Right renal pelvis (tissue), 4 donors: ENCODE results near the gene TANGO6. TPM values are rescaled to one million over a fixed set of nuclear protein-coding genes. Genes with fewer than 3 reads are reported as not detected.
"Not testable (repeated sequence)": the region's sequence is repeated elsewhere in the genome, so short reads cannot be mapped to it uniquely, and the experiment has no call there.

Experiments used
- DNase-seq, 4 donors: peaks; one replicate each; pipeline ENCODE4 v3.0.0-alpha.2; 2013; ENCODE audit warnings: low read depth in 4 of 4, low spot score in 3 of 4, missing footprints in 1 of 4
- polyA plus RNA-seq, 4 donors: library from polyadenylated mRNA; unstranded; fragments of 120-200 nt; gene quantifications; one replicate each; pipeline ENCODE4 v1.2.1, GENCODE V29; 2013; ENCODE audit not compliant: insufficient read length in 4 of 4

The TANGO6 gene
- polyA plus RNA-seq, 4 donors: 6.1 to 8.0 (median 7.9) TPM

- DNase-seq: no peak
Observed at GRCh38 chr16:68954911-68955635, 111.7 kb downstream of the TANGO6 start.

- no peak for DNase-seq
Observed at GRCh38 chr16:68960910-68961309, 117.6 kb downstream of the TANGO6 start.

- no peak for DNase-seq
Observed at GRCh38 chr16:68961778-68962402, 118.6 kb downstream of the TANGO6 start.

- no peak for DNase-seq
Observed at GRCh38 chr16:68969338-68969737, 126.0 kb downstream of the TANGO6 start.

- no peak for DNase-seq
Observed at GRCh38 chr16:68972013-68972412, 128.7 kb downstream of the TANGO6 start.

DNA sequence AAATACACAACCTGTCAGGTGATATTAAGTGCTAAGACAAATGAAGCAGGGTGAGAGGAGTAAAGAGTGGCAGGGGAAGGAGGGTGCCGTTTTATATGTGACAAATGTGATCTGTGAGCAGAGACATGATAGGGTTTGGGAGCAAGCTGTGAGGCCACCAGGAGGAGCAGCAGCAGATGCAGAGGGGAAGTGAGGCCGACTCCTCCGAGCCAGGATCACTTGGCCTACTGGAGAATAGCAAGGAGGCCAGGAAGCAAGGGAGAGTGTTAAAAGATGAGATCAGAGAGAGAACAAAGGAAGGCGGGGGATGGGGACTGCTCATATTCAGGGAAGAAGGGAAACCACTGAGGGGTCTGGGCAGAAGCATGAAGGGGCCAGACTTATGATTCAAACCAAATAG is 129.4 kb downstream of the TANGO6 start:
- DNase-seq: no peak

DNA sequence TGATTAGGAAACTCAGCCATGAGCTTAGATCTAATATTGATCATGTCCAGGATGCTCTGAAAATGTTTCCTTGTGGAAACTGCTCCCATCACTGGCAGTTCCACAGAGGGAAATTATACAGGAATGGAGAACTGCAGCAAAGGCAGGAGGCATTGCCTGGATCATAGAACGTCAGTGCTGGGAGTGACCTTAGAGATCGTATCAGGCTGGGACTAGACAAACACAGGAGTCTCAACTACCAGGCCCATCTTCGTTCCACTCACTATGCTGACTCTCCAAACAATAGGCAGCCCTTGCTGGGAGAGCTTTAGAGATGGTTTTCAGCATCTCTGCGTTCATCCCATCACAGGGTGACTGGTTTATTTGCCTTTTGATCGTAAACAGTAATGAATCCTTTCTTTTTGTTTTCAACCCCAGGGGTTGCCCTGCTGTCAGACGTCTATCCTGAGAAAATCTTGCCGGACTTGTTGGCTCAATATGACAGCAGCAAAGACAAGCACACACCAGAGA is 130.3 kb downstream of the TANGO6 start:
- DNase-seq: no peak

- DNase-seq: no peak
Observed at GRCh38 chr16:68978303-68978954, 135.1 kb downstream of the TANGO6 start.

- no peak for DNase-seq
Observed at GRCh38 chr16:68980695-68981315, 137.5 kb downstream of the TANGO6 start.

- DNase-seq: no peak
Observed at GRCh38 chr16:68981971-68982370, 138.6 kb downstream of the TANGO6 start.

DNA sequence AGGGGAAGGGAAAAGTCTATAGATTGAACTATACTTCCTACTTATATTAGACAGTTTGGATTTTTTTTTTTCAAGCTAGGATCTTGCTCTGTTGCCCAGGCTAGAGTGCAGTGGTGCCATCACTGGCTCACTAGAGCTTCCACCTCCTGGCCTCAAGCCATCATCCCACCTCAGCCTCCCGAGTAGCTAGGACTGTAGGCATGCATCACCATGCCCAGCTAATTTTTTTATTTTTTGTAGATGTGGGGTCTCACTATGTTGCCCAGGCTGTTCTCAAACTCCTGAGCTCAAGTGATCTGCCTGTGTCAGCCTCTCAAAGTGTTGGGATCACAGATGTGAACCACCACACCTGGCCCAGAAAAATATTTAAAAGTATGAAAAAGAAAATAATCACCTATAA is 141.1 kb downstream of the TANGO6 start:
- no peak for DNase-seq

- no peak for DNase-seq
Observed at GRCh38 chr16:68985268-68985667, 141.9 kb downstream of the TANGO6 start.

DNA sequence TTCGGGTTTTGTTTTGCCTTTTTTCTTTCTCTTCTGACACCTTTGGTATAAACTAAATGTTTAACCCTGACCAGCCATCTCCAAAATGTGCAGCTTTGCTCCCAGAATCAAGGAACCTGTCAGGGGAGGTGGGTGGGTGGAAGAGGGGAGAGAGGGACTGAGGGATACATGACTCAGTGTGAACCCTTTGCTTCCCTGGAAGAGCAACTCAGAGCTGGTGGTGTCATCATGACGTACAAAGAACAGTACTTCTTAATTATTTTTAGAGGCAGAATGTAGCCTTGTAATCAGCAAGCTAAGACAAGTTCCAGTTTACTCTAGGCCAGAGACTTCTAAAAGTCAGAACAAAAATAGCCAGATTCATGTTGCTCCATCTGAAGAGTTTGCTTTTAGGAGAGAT is 142.5 kb downstream of the TANGO6 start:
- no peak for DNase-seq

GRCh38 chr16:68987734-68988457 is 144.6 kb downstream of the TANGO6 start:
- no peak for DNase-seq

GRCh38 chr16:68990172-68990845 is 147.0 kb downstream of the TANGO6 start:
- not testable (repeated sequence) for DNase-seq

- DNase-seq: no peak
Observed at GRCh38 chr16:68991075-68991474, 147.7 kb downstream of the TANGO6 start.

DNA sequence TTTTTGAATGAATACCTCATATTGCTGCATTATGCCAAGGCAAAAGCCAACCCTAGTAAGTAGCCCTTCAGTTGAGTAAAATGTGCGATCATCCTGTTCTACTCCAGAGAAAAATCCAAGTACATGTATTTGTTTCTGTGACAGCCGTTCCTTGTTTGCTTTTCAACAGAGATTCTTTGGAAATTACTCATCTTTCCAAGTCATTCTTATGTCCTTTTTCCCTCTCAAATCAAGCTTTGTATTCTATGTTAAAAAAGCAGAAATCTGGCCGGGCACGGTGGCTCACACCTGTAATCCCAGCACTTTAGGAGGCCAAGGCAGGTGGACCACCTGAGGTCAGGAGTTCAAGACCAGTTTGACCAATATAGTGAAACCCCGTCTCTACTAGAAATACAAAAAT is 149.2 kb downstream of the TANGO6 start:
- DNase-seq: no peak

DNA sequence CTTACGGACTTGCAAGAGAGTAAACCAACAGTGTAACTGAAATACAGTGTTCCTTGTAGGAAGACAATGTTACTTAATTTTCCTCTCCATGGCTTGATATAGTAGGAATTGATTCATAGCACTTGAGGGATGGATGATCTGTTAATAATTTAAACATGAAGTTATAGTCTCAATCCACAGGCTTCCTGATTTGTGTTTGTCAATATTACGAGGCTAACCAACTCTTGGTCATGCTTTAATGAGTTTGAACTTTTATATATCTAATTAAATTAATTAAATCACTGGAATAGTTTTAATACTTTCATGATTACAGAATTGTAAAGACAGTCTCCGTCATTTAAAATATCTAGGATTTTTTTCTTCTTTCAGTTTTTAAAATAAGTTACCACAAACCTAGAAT is 150.1 kb downstream of the TANGO6 start:
- DNase-seq: no peak

- peak in 1 of 4 donors; percentile 18 for DNase-seq
Observed at GRCh38 chr16:68993885-68994284, 150.6 kb downstream of the TANGO6 start.

DNA sequence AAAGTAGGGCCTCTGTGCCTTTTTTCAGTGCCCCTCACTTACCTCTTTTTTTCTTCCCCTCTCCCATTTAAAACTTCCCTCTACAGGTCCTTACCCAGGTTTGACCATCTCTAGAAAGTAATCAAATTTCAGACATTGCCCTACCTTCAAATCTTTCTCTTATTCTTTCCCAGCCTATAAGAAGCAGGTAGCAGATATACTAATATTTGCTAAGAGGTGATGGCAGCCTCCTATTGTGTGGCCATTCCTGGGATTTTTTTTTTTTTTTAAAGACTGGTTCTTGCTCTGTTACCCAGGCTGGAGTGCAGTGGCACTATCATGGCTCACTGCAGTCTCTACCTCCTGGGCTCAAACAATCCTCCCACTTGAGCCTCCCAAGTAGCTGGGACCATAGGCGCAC is 151.0 kb downstream of the TANGO6 start:
- DNase-seq: no peak
